DND-41 (cell line): ENCODE measurements around the gene PPARA.

Source experiments
- EZH2 ChIP-seq: IDR thresholded peaks from 3 replicates; pipeline ENCODE4 v1.6.1; 2012; ENCODE audit warnings: borderline replicate concordance, low read depth, mild to moderate bottlenecking, moderate library complexity, low read length, inconsistent platforms; ENCODE audit not compliant: severe bottlenecking
- TF ChIP-seq, protein P1 (sequence below): IDR thresholded peaks from 2 replicates; pipeline ENCODE4 v1.5.1; 2012; ENCODE audit warnings: borderline replicate concordance, low read length, moderate library complexity, mild to moderate bottlenecking; ENCODE audit not compliant: poor library complexity, severe bottlenecking; ENCODE audit errors: extremely low read depth

DNA sequence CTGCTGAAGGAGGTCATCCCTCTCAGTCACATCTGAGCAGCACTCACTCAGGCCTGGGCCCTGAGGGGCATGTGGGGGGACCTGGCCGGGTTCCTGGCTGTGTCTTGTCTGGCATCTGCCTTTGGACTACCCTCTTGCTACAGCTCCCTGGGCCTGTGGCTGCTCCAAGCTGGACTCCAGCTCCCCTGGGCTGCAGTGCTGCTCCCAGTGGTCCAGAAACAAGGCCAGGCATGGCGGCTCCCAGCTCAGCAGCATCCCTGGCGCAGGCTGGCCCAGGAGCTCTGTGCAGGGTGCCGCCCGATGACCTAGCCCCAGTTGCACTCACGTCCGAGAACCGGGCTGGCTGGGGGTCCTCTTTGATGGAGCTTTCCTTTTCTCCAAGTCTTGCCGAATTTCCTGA, 94.4 kb downstream of the PPARA start:
- TF ChIP-seq, protein P1, sequence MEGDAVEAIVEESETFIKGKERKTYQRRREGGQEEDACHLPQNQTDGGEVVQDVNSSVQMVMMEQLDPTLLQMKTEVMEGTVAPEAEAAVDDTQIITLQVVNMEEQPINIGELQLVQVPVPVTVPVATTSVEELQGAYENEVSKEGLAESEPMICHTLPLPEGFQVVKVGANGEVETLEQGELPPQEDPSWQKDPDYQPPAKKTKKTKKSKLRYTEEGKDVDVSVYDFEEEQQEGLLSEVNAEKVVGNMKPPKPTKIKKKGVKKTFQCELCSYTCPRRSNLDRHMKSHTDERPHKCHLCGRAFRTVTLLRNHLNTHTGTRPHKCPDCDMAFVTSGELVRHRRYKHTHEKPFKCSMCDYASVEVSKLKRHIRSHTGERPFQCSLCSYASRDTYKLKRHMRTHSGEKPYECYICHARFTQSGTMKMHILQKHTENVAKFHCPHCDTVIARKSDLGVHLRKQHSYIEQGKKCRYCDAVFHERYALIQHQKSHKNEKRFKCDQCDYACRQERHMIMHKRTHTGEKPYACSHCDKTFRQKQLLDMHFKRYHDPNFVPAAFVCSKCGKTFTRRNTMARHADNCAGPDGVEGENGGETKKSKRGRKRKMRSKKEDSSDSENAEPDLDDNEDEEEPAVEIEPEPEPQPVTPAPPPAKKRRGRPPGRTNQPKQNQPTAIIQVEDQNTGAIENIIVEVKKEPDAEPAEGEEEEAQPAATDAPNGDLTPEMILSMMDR = no peak
- no peak for TF ChIP-seq EZH2
